GM12878 (cell line): ENCODE results near the gene ARF5. TPM values are rescaled to one million over a fixed set of nuclear protein-coding genes. Genes with fewer than 3 reads are reported as not detected.

Experiments used
- ATAC-seq: fragments of 200-7000 bp; cut with Tn5 transposase; 3 replicates; pipeline ENCODE4 v1.9.1; 2020; ENCODE audit warnings: mild to moderate bottlenecking, moderate library complexity
- BruUV-seq: library from RNA; stranded (reverse); fragments of 400-500 nt; replicated peaks from 2 replicates; lab custom pipeline; 2021; lab: Mats Ljungman, UMichigan
- CTCF ChIA-PET: fragments of 300-600 bp; sonication (Branson Sonifier 250); formaldehyde crosslinking; extraction: SDS; loops from one replicate; lab custom pipeline; 2021; ENCODE audit warnings: inconsistent platforms; lab: Yijun Ruan, JAX
- POLR2A ChIA-PET: fragments of 350-600 bp; formaldehyde crosslinking; extraction: SDS; loops from one replicate; lab custom pipeline; 2021; ENCODE audit warnings: inconsistent platforms; lab: Charles Lee
- RAD21 ChIA-PET: fragments of 300-600 bp; sonication (Branson Sonifier 250); formaldehyde crosslinking; loops from one replicate; lab custom pipeline; 2023; ENCODE audit warnings: antibody characterized with exemption; ENCODE audit not compliant: unreplicated experiment; lab: Charles Lee
- SMC1A ChIA-PET: fragments of 300-600 bp; sonication (Branson Sonifier 250); formaldehyde crosslinking; loops from one replicate; lab custom pipeline; 2023; ENCODE audit not compliant: unreplicated experiment, uncharacterized antibody; lab: Charles Lee
- DNase-seq: peaks from one replicate; pipeline ENCODE4 v3.0.0-alpha.2; 2011; ENCODE audit warnings: low read depth, low spot score
- FAIRE-seq: peaks from 3 replicates; lab custom pipeline; 2011; peaks lifted over from hg19 to GRCh38; lab: Jason Lieb, UNC
- H2AFZ ChIP-seq: 2 replicates; pipeline ENCODE4 v1.6.0; 2011; ENCODE audit warnings: low read depth, low read length, control low read depth; ENCODE audit not compliant: control insufficient read depth
- H3K27ac ChIP-seq: 2 replicates; pipeline ENCODE4 v1.5.1; 2011; ENCODE audit warnings: control low read depth; ENCODE audit not compliant: control insufficient read depth, insufficient read depth
- H3K27me3 ChIP-seq, 2 experiments: replicated peaks in 1 of 2; 2 replicates each; pipeline versions ENCODE4 v1.6.0 to v1.6.1; 2011; ENCODE audit warnings: low read length in 1 of 2; ENCODE audit not compliant: control insufficient read depth in 2 of 2, insufficient read depth in 2 of 2
- H3K36me3 ChIP-seq, 2 experiments: 2 replicates each; pipeline ENCODE4 v1.5.1; 2011; ENCODE audit warnings: low read length in 1 of 2; ENCODE audit not compliant: control insufficient read depth in 2 of 2, insufficient read depth in 2 of 2
- H3K4me1 ChIP-seq: 2 replicates; pipeline ENCODE4 v1.6.1; 2011; ENCODE audit warnings: mild to moderate bottlenecking, low read length, moderate library complexity, mixed read lengths; ENCODE audit not compliant: control insufficient read depth, insufficient read depth
- H3K4me2 ChIP-seq: 2 replicates; pipeline ENCODE4 v1.6.0; 2011; ENCODE audit warnings: control low read depth; ENCODE audit not compliant: control insufficient read depth, insufficient read depth
- H3K4me3 ChIP-seq: fragments of 200-600 bp; sonication (generic); 2 replicates; pipeline ENCODE4 v1.5.1; 2016
- H3K79me2 ChIP-seq: 2 replicates; pipeline ENCODE4 v1.6.0; 2011; ENCODE audit warnings: low read length; ENCODE audit not compliant: control insufficient read depth, insufficient read depth
- H3K9ac ChIP-seq: 2 replicates; pipeline ENCODE4 v1.8.0; 2011; ENCODE audit warnings: low read length, control low read depth, mixed read lengths; ENCODE audit not compliant: control insufficient read depth, insufficient read depth
- H3K9me3 ChIP-seq: replicated peaks from 3 replicates; pipeline ENCODE4 v1.5.1; 2011; ENCODE audit warnings: mild to moderate bottlenecking, low read length; ENCODE audit not compliant: control insufficient read depth, insufficient read depth
- H4K20me1 ChIP-seq: 2 replicates; pipeline ENCODE4 v1.6.0; 2011; ENCODE audit not compliant: control insufficient read depth, insufficient read depth
- ATF7 ChIP-seq: fragments of 450-650 bp; IDR thresholded peaks from 2 replicates; pipeline ENCODE4 v1.6.1; 2016; ENCODE audit warnings: low read depth, mild to moderate bottlenecking
- BCLAF1 ChIP-seq: fragments of 450-650 bp; IDR thresholded peaks from 2 replicates; pipeline ENCODE4 v1.6.1; 2017; ENCODE audit warnings: antibody characterized with exemption, mild to moderate bottlenecking, moderate library complexity
- CHD1 ChIP-seq: IDR thresholded peaks from 2 replicates; pipeline ENCODE4 v1.6.1; 2012; ENCODE audit warnings: low read depth, low read length, improper control_type of control experiment
- E2F8 ChIP-seq: fragments of 450-650 bp; IDR thresholded peaks from 2 replicates; pipeline ENCODE4 v1.6.1; 2018; ENCODE audit warnings: mild to moderate bottlenecking, low read depth, moderate library complexity; ENCODE audit not compliant: partially characterized antibody
- E4F1 ChIP-seq: fragments of 450-650 bp; IDR thresholded peaks from 2 replicates; pipeline ENCODE4 v1.6.1; 2018; ENCODE audit warnings: borderline replicate concordance, mild to moderate bottlenecking; ENCODE audit not compliant: partially characterized antibody
- NFXL1 ChIP-seq: fragments of 450-650 bp; IDR thresholded peaks from 2 replicates; pipeline ENCODE4 v1.6.1; 2017; ENCODE audit warnings: antibody characterized with exemption, mild to moderate bottlenecking, borderline replicate concordance
- POLR2AphosphoS2 ChIP-seq: IDR thresholded peaks from 2 replicates; pipeline ENCODE4 v1.6.1; 2011; ENCODE audit warnings: low read depth, mild to moderate bottlenecking, low read length, improper control_type of control experiment, moderate library complexity
- RB1 ChIP-seq: fragments of 450-650 bp; formaldehyde crosslinking; IDR thresholded peaks from 2 replicates; pipeline ENCODE4 v1.6.1; 2017; ENCODE audit warnings: mild to moderate bottlenecking, borderline replicate concordance
- RELB ChIP-seq: fragments of 450-650 bp; IDR thresholded peaks from 2 replicates; pipeline ENCODE4 v1.6.1; 2017; ENCODE audit warnings: low read depth, mild to moderate bottlenecking, moderate library complexity
- SMAD1 ChIP-seq: fragments of 450-650 bp; IDR thresholded peaks from 2 replicates; pipeline ENCODE4 v1.6.1; 2018; ENCODE audit warnings: mild to moderate bottlenecking, low read depth; ENCODE audit not compliant: partially characterized antibody
- SPI1 ChIP-seq: IDR thresholded peaks from 2 replicates; pipeline ENCODE4 v1.6.1; 2011; ENCODE audit warnings: low read depth, mild to moderate bottlenecking, low read length, moderate library complexity, borderline replicate concordance; ENCODE audit not compliant: insufficient read depth
- STAT3 ChIP-seq: IDR thresholded peaks from 2 replicates; pipeline ENCODE4 v1.6.1; 2011; ENCODE audit warnings: low read depth, low read length, improper control_type of control experiment
- SUZ12 ChIP-seq: fragments of 200-600 bp; sonication (generic); IDR thresholded peaks from one replicate; pipeline ENCODE4 v1.6.1; 2018; ENCODE audit warnings: antibody characterized with exemption, mild to moderate bottlenecking; ENCODE audit not compliant: unreplicated experiment
- WGBS: methylation state at CpG from one replicate; pipeline ENCODE4 v1.1.6; 2016; ENCODE audit warnings: low lambda C conversion rate; ENCODE audit not compliant: insufficient replicate concordance, insufficient coverage; ENCODE audit errors: missing lambda C conversion rate; 5-methylcytosine and 5-hydroxymethylcytosine counted together
- in situ Hi-C: fragments of 300-500 bp; cut with MboI; formaldehyde crosslinking; loops from 9 replicates; pipeline ENCODE4 v1.14.3; 2018; ENCODE audit warnings: mixed read lengths
- intact Hi-C: fragments of 100-400 bp; cut with micrococcal nuclease; formaldehyde crosslinking; loops from one replicate; pipeline ENCODE4 v1.14.2; 2022; ENCODE audit not compliant: unreplicated experiment
- polyA plus RNA-seq, 11 experiments: library from polyadenylated mRNA; depleted of rRNA in 4 of 11; unstranded in 6 of 11; stranded (reverse) in 5 of 11; fragments of >200 nt; fragmentation: Nextera tagmentation in 4 of 11; fragmentation: Illumina TruSeq in 1 of 11; extraction: Ambion mirVana in 4 of 11; extraction: Trizol in 1 of 11; gene quantifications; 1 replicate in 1 of 11; 2 replicates in 10 of 11; pipeline versions ENCODE4 v1.2.1 to v1.2.3, GENCODE V29; 2011 to 2016; ENCODE audit warnings: inconsistent platforms in 2 of 11, missing spikeins in 2 of 11, low read depth in 1 of 11
- total RNA-seq, 4 experiments: library from RNA; depleted of rRNA in 3 of 4; stranded (reverse); fragments of >200 nt in 3 of 4; fragmentation: Illumina TruSeq in 1 of 4; extraction: Trizol in 1 of 4; gene quantifications; 2 replicates each; pipeline versions ENCODE4 v1.2.1 to v1.2.3, GENCODE V29; 2013 to 2021

ARF5 gene
- total and polyA plus RNA-seq, 10 of the 15 experiments (the other 5 are each of a cell fraction or from before 2014, with no cell fraction given) = 11.0 to 210 (median 131) TPM

- H3K79me2 ChIP-seq = no peaks in the 10 kb centered on the region
- in situ Hi-C loops = no loop called here
- no peaks in the 10 kb centered on the region for H4K20me1 ChIP-seq
- H3K27me3 ChIP-seq = no peaks in the 10 kb centered on the region
- no peak for FAIRE-seq
- no TSS peak for BruUV-seq
- WGBS = 37% methylated on average over 7 of the region's 7 CpGs
- H3K9me3 ChIP-seq = no peaks in the 10 kb centered on the region; the same call in 2 of the 3 replicates
- H3K27ac ChIP-seq = no peak overlapping the region
- H3K4me3 ChIP-seq = no peak overlapping the region
- CTCF ChIA-PET = interaction anchor here (0.9 to 1.2 kb wide), 2 partner anchors 76 to 127 kb away, joined by 3 to 4 read pairs; no protein-coding TSS in a partner anchor
- no peak for ATAC-seq
- no peaks in the 10 kb centered on the region for H3K36me3 ChIP-seq
- POLR2A ChIA-PET = interaction anchor here (0.7 kb wide), 1 partner anchor 243 kb away, joined by 7 read pairs; no protein-coding TSS in a partner anchor
- H3K4me1 ChIP-seq = no peaks in the 10 kb centered on the region
- DNase-seq = no peak
- H3K4me2 ChIP-seq = no peak overlapping the region
- H2AFZ ChIP-seq = no peak overlapping the region
- intact Hi-C loops = no loop called here
- SMC1A ChIA-PET = interaction anchor here (0.7 to 0.9 kb wide), 2 partner anchors 22 to 124 kb away, joined by 3 read pairs; no protein-coding TSS in a partner anchor
- RAD21 ChIA-PET = no interaction called here
- H3K9ac ChIP-seq = no peak overlapping the region
- TF ChIP-seq E2F8 (no peak), E4F1 (no peak), BCLAF1 (no peak), RB1 (no peak), SMAD1 (no peak), SUZ12 (no peak), ATF7 (no peak), NFXL1 (no peak), STAT3 (no peak), CHD1 (no peak), RELB (no peak), SPI1 (no peak), POLR2AphosphoS2 (no peak)
These were observed 44.2 kb downstream of the ARF5 start for GRCh38 chr7:127632276-127632910.
